RPMI7951 (cell line): ENCODE data around the gene EPC2. TPM values are rescaled to one million over a fixed set of nuclear protein-coding genes. Genes with fewer than 3 reads are reported as not detected.
A peak's percentile ranks its signal among the peaks of the same experiment; 100 is the strongest.

ENCODE experiments used
- DNase-seq: peaks from one replicate; pipeline ENCODE4 v3.0.0-alpha.2; 2012; ENCODE audit warnings: low read depth
- total RNA-seq: library from RNA; depleted of rRNA; stranded (reverse); fragments of >200 nt; shearing (Covaris generic); gene quantifications from 2 replicates; pipeline ENCODE4 v1.2.3, GENCODE V29; 2014; rRNA removed

EPC2 gene
- total RNA-seq, 1 experiment from 2014 or later, result 16.7 TPM

DNA sequence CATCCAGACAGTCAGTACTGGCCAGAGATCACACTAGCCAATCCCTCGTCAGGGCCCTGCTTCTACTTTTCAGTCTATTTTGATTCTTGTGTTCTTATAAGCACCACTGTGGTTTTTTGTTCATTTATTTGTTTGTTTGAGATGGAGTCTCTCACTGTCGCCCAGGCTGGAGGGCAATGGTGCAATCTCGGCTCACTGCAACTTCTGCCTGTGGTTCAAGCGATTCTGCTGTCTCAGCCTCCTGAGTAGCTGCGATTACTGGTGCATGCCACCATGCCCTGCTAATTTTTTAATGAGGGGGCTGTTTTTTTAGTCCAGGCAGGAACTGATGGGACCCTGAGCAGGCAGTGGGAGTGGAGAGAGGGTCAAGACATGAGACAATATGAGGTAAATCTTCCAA lies 165.5 kb downstream of the EPC2 start:
- no peak for DNase-seq

DNA sequence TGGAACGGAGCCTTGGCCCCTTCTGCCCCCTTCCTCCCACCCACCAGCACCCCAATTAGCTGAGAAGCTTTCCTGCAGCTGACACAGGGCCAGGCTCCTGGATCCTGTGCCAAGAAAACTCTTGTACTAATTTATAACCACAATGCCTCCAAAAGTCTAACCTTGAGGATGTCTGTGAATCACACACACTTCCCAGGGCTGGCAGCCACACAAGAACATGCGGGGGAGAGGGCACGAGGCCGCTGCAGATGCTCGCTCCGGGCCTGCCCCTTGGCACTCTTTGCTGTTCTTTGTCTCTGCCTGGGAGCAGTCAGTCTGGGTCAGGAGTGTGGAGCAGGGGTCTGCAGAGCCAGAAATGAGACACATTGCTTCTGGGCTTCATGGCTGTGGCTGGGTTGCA lies 167.8 kb downstream of the EPC2 start:
- peak; percentile 76 for DNase-seq

DNA sequence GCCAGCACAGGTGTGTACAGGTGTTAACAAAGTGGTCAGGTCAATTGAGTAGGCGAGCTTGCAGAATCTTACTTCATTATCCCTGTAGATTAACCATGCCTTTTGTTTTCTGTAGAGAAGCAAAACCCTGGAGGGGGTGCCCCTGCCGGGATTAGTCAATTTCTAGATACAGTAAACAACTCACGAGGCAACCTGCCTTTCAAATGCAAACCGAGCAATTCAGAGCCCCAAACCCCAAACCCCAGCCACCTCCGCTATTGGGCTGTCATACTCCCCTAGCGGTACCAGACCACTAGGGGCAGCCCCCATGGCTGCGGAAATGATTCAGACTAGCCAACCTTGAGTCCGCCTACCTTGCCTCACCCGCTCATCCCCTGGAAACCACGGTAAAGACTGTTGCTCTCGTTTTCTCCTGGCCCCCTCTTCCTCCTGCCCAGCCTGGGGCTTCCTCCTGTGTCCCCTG lies 169.1 kb downstream of the EPC2 start:
- DNase-seq, result no peak

DNA sequence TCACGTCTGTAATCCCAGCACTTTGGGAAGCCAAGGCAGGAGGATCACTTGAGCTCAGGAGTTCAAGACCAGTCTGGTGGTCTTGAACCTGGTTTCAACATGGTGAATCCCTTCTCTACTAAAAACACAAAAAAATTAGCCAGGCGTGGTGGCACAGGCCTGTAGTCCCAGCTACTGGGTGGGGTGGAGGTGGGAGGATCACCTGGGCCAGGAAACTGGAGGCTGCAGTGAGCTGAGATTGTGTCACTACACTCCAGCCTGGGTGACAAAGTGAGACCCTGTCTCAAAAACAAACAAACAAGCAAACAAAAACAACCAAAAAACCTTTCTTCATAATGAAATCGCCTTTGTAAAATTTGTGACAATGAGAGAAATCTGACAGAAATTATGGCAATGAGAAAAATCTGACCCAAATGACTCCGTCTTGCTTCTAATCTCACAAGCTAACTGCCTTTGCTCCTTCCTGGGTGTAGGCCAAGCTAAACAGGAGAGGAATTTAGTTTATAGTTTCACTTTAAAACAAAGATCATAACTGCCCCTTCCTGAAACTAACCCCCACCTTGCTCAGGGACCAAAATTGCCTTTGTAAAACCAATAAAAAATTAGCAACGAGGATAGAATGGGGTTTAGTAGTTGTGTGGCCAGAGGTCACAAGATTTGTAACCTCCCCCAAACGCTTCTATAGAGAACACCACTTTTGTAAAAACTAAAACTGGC lies 169.8 kb downstream of the EPC2 start:
- DNase-seq, result peak; percentile 55

DNA sequence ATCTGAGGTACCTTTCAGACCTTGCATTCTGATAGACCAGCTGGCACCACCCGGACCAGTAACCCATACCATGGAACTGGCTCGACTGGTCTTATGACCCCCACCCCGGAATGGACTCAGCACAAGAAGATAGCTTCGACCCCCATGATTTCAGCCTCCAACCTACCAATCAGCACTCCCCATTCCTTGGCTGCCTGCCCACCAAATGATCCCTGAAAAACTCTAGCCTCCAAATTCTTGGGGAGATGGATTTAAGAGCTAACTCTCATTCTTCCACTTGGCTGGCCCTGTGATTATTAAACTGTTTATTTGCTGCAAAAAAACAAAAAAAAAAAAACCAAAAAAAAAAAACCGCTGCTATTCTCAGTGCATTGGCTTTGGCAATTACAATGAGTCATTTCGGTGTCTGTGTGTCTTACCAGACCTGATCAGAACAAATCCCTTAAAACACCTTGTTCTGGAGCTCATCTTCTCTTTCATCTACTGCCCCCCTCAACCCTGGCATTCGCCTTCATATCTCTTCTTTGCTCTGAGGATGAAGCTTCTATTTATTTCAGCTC lies 170.4 kb downstream of the EPC2 start:
- peak; percentile 23 for DNase-seq

DNA sequence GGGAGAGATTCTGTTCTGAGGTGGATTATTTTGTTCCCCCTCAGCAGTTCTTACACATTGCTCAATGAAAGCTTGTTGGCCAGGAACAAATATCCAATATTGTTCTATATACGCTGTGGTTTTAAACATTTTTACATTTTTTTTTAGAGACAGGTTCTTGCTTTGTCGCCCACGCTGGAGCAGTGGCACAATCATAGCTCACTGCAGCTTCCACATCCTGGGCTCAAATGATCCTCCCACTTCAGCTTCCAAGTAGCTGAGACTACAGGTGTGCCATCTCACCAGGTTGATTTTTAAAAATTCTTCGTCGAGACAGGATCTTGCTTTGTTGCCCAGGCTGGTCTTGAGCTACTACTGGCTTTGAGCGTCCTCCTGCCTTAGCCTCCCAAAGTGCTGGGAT lies 171.6 kb downstream of the EPC2 start:
- no peak for DNase-seq

DNA sequence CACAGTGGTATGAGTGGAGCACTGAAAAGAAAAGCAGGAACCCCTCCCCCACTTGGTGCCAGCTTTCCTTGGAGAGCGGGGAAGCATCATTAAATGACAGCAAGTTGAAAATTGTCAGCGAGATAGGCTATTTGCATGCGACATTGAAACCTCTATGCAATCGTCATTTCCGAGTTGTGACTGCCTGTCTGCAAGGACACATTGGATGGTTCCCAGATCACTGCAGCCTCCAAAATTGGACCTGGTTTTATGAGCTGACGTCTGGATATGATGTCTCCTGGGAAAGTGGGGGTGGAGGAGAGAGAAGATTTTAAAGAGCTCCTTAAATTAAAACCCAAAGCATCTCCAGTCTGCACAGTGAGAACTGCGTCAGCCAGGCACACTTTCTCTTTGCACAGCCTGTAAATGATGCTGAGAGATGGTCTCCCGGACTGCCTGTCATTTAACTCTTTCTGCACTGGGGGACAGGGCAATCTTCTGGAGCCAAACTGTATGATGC lies 172.7 kb downstream of the EPC2 start:
- DNase-seq, result peak; percentile 18

DNA sequence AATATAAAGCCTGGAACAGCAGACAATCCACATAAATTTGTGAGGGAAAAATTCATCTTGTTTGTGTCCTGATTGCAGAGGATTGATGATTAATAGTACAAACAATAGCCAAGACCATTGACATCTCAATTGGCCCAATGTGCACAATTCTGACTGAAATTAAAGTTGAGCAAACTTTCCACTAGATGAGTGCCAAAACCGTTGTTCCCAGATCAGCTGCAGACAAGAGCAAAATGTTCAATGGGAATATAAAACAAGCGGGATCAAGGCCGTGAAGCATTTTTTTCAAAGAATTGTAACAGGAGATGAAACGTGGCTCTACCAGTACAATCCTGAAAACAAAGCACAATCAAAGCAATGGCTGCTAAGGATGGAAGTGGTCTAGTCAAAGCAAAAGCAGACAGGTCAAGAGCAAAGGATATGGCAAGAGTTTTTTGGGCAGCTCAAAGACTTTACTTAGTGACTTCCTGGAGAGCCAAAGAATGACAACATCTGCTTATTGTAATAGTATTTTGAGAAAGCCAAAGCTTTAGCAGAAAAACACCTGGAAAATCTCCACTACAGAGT lies 174.6 kb downstream of the EPC2 start:
- DNase-seq, result no peak

DNA sequence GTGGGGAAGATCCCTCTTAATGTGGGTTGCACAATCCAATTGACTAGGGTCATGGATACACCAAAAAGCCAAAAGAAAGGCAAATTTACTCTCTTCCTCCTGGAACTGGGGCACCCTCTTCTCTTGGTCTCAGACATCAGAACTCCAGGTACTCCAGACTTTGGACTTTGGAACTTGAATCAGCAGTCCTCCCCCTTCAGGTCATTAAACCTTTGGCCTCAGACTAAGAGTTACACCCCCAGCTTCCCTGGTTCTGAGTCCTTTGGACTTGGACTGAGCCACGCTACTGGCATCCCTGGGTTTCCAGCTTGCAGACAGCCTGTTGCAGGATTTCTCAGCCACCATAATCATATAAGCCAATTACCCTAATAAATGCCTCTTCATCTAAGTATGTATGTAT lies 179.6 kb downstream of the EPC2 start:
- no peak for DNase-seq

DNA sequence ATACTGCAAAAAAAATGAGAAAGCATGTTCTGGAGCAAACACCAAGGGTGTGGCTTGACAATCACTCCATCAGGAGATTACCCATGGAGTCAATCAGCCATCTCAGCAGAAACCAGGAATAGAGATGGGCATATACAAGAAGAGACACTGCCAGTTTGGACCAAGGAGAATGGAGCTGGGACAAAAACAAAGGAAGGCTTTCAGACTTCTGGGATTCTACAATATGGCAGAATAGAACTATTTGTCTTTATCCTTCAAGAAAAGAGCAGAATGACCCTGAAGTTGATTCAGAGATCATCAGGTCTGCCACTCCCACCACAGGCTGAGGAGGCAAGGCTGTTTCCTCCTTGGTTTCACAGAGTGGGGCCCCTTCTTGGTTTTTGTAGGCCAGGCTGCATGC lies 182.2 kb downstream of the EPC2 start:
- no peak for DNase-seq

DNA sequence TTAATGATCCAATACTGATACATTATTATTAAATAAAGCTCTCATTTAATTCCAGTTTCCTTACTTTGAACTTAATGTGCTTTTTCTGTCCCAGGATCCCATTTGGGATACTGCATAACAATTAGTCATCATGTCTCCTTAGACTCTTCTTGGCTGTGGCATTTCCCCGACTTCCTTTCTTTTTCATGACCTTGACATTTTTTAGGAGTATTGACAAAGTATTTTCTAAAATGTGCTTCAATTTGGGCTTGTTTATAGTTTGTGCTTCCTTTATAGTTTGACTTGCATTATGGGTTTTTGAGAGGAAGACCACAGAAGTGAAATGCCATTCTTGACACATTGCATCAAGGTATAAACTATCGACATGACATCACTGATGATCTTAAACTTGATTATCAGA lies 184.4 kb downstream of the EPC2 start:
- DNase-seq, result no peak

DNA sequence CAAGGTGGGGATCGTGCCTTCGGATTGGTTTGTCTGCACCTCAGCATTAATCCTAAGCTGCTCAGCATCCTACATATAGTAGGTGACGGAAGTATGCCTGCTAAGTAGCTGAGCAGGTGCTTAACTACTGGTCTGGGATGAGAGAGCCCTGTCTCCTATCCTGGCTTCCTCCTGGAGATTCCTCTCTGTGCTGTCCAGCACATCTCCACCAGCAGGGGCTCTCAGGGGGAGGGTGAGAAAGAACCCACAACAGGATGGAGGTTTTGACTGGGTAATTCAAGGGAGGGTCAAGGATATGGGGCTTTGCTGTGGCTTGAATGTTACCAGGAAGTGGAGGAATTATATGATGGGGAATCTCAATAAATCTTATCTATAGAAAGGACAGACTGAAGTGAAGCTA lies 185.1 kb downstream of the EPC2 start:
- DNase-seq, result no peak

DNA sequence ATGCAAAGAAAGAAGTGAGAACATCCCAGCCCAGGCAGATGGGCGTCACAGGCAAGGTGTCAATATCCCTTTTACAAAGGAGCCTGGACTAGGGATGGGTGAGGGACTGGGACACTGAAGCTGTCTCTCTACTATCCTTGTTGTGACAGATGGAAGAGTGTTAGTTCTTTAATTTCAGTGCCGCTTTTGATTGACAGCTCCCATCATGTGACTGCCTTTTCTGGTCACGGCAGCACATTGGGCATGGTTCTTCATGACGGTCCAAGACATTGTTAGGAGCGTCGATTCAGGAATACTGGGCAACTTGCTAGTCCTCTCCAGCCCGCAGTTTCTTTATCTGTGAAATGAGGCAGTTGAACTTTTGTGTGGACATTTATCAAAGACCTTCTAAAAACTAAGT lies 188.1 kb downstream of the EPC2 start:
- no peak for DNase-seq

Other genes with a start within 250 kb of the EPC2 start
- 0.12 and 0.29 TPM in 2 replicates for gene KIF5C, start 230.5 kb downstream of the EPC2 start, total RNA-seq